ENCODE results near the gene EDN1.

The EDN1 gene

GRCh38 chr6:12293235-12293930 is 3.2 kb downstream of the EDN1 start:
- H3K4me3 ChIP-seq, result peak overlapping the region in 2 of 7 experiments; percentile 45 to 46
- peak overlapping the region in 4 of 21 experiments; percentile 11 to 60 (median 36) for H3K27ac ChIP-seq

DNA sequence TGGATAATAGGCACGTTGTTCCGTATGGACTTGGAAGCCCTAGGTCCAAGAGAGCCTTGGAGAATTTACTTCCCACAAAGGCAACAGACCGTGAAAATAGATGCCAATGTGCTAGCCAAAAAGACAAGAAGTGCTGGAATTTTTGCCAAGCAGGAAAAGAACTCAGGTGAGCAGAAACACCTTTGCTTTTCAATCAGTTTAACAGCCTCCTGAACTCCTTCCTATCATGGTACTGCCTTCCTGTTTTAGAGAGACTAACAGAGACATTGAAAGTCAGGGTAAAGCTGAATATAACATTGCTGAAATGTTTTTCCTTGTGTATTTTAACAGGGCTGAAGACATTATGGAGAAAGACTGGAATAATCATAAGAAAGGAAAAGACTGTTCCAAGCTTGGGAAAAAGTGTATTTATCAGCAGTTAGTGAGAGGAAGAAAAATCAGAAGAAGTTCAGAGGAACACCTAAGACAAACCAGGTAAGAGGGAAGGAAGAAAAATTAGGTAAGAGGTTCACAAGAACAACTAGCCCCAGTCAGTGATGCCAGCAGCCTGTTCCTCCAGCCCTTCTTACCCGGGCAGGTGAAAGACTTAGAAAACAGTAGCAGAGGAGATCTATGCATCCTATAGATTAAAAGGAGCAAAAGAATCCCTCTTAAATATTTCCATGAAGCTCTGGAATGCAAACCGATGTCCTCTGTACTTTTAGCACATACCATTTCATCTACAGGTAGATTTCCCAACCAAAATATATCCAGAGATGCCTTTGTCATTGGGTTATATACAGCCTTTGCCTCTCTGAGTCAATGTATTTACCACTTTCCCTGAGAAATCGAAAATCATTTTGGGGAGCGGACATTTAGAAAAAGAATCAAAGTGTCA is 4.0 kb downstream of the EDN1 start:
- Histone ChIP-seq H3K4me3 (peak overlapping the region in 1 of 7 experiments; percentile 46), H3K27ac (peak overlapping the region in 4 of 21 experiments; percentile 11 to 44 (median 14))

DNA sequence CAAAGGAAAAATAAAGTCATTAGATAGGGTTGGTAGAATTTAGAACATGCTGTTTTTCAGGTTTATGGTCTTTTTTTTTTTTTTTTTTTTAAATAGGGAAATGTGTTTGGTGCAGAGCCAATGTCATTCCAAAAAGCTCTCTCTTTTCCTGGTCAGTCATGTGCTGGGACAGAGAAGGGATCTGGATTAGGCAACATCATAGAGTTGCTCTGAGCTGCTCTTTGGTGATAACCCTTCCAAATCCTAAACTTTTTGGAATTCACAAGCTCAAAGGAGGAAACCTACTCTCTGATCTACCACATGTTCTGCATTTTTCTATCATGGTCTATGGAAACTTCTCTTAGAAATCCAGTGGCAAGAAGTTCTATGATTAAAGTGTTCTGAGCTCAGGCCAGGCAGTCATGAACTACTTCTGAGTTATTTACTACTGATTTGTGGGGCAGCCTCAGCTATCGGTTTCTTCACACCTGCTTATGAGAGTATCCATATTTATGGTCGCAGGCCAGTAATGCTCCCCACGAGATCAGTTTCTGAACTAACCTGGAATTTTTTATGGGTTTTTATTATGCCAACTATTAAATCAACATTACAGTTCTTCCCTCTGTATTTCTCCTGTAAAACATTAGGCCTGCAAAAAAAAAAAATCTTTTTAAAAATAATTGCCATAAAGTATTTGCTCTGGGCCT is 4.8 kb downstream of the EDN1 start:
- H3K4me3 ChIP-seq, result no peak overlapping the region
- peak overlapping the region in 4 of 21 experiments; percentile 1 to 59 (median 18) for H3K27ac ChIP-seq

- peak overlapping the region in 7 of 21 experiments; percentile 11 to 72 (median 56) for H3K27ac ChIP-seq
Observed at GRCh38 chr6:12295558-12296254, 5.5 kb downstream of the EDN1 start.

GRCh38 chr6:12296255-12296573 is 6.1 kb downstream of the EDN1 start:
- Histone ChIP-seq H3K4me3 (no peak overlapping the region), H3K27ac (peak overlapping the region in 8 of 21 experiments; percentile 5 to 72 (median 55))

More at GRCh38 chr6:12295558-12296254, 5.5 kb downstream of the EDN1 start:
- H3K4me3 ChIP-seq, result no peak overlapping the region

- H3K27ac ChIP-seq, result peak overlapping the region in 4 of 21 experiments; percentile 5 to 58 (median 44)
Observed at GRCh38 chr6:12296604-12297003, 6.4 kb downstream of the EDN1 start.

GRCh38 chr6:12297363-12298016 is 7.3 kb downstream of the EDN1 start:
- no peak overlapping the region for H3K4me3 ChIP-seq
- no peak overlapping the region for H3K27ac ChIP-seq

More at GRCh38 chr6:12296604-12297003, 6.4 kb downstream of the EDN1 start:
- H3K4me3 ChIP-seq, result no peak overlapping the region

- Histone ChIP-seq H3K27ac (no peak overlapping the region), H3K4me3 (no peak overlapping the region)
Observed at GRCh38 chr6:12298017-12298978, 8.1 kb downstream of the EDN1 start.

- no peak overlapping the region for H3K27ac ChIP-seq
Observed at GRCh38 chr6:12298995-12299394, 8.8 kb downstream of the EDN1 start.

GRCh38 chr6:12301018-12301417 is 10.9 kb downstream of the EDN1 start:
- Histone ChIP-seq H3K4me3 (no peak overlapping the region), H3K27ac (no peak overlapping the region)

More at GRCh38 chr6:12298995-12299394, 8.8 kb downstream of the EDN1 start:
- H3K4me3 ChIP-seq, result no peak overlapping the region

DNA sequence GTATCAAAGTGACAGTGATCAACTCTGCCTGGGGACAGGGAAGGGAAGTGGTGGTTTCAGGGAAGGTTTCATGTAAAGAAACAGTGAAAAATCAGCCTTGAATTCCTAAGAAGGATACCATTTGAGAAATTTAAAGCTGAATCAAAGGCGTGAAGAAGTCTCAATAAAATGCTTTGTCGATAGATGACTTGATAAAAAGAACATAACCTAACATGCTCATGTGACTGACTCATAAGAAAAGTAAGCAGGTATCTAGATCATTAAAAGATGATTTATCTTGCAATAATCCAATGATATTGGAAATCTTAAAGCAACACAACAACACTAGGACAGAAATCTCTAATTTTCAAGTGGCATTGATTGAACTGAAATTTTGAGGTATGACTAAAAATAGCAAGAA is 14.3 kb downstream of the EDN1 start:
- Histone ChIP-seq H3K4me3 (no peak overlapping the region), H3K27ac (no peak overlapping the region)

GRCh38 chr6:12309070-12309469 is 18.9 kb downstream of the EDN1 start:
- Histone ChIP-seq H3K27ac (no peak overlapping the region), H3K4me3 (no peak overlapping the region)

GRCh38 chr6:12311106-12311505 is 20.9 kb downstream of the EDN1 start:
- Histone ChIP-seq H3K27ac (no peak overlapping the region), H3K4me3 (no peak overlapping the region)

- H3K27ac ChIP-seq, result no peak overlapping the region
Observed at GRCh38 chr6:12312736-12313135, 22.6 kb downstream of the EDN1 start.

DNA sequence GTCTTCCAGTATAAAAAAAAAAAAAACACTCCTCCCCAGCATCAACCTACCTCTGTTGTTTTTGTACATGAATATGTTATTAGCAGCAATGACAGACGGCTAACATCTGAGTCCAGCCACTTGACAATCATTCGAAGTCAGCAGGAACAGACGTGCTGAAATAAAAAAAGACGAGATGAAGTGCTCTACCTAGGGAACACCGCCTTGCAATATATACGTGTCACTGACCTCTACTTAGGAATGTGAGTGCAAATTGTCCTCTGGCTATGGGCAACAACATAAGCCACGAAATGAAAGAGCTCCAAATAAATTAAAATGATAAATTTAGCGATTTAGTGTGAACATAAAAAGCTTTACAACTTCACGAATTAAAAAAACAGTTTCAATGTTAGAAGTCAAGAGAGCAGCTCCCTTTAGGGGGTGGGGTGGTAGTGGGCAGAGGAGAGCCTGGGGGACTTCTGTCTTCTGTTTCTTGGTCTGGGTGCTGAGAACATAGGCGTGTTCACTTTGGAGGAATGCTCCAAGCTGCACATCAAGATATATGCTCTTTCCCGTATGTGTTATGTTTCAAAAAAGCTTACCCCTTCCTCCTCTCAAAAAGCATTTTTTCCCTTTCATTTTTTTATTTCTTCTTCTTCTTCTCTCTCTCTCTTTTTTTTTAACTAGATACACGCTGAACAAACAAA is 23.3 kb downstream of the EDN1 start:
- H3K4me3 ChIP-seq, result no peak overlapping the region
- H3K27ac ChIP-seq, result peak overlapping the region in 1 of 21 experiments; percentile 9

More at GRCh38 chr6:12312736-12313135, 22.6 kb downstream of the EDN1 start:
- no peak overlapping the region for H3K4me3 ChIP-seq

GRCh38 chr6:12313992-12314589 is 23.9 kb downstream of the EDN1 start:
- no peak overlapping the region for H3K4me3 ChIP-seq
- H3K27ac ChIP-seq, result peak overlapping the region in 1 of 21 experiments; percentile 9

DNA sequence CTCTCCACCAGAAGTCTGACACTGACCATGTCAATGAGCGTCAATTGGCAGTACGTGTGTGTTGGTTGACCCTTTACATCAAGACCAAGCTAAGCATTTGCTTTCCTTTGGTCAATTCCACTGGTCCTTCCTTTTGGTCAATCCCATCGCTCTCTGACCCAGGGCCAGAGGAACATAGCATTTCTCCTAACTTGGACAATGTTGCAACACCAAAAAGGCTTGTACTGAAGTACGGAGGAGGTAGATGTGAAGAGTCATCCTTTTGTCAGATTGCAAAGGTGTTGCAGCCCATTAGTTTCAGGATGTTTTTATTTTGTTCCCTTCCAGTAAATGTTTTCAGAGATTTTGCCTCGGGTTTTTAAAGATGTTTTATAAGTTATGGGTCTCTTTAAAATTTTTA is 24.6 kb downstream of the EDN1 start:
- no peak overlapping the region for H3K4me3 ChIP-seq
- no peak overlapping the region for H3K27ac ChIP-seq
